SU-DHL-6 (cell line): ENCODE measurements around the gene LMNA.

Source experiments
- CTCF ChIP-seq: fragments of 200-600 bp; sonication (generic); IDR thresholded peaks from one replicate; pipeline ENCODE4 v1.5.1; 2017; ENCODE audit warnings: antibody characterized with exemption, mild to moderate bottlenecking, low read length, moderate library complexity; ENCODE audit not compliant: insufficient read depth, poor library complexity, severe bottlenecking
- EZH2phosphoT487 ChIP-seq: fragments of 200-600 bp; sonication (generic), shearing (Covaris generic); conservative IDR thresholded peaks from 2 replicates; pipeline ENCODE4 v1.6.1; 2018; ENCODE audit warnings: mild to moderate bottlenecking, antibody characterized with exemption, low read length, moderate library complexity, mixed read lengths

GRCh38 chr1:156167536-156167935 is 53.0 kb downstream of the LMNA start:
- TF ChIP-seq CTCF (no peak), EZH2phosphoT487 (no peak)
